ENCODE results near the gene DUOX2. TPM values are rescaled to one million over a fixed set of nuclear protein-coding genes. Genes with fewer than 3 reads are reported as not detected.

DUOX2 gene
- total RNA-seq, 2 donors from 2014 or later = 0.42 TPM; not detected in 1

DNA sequence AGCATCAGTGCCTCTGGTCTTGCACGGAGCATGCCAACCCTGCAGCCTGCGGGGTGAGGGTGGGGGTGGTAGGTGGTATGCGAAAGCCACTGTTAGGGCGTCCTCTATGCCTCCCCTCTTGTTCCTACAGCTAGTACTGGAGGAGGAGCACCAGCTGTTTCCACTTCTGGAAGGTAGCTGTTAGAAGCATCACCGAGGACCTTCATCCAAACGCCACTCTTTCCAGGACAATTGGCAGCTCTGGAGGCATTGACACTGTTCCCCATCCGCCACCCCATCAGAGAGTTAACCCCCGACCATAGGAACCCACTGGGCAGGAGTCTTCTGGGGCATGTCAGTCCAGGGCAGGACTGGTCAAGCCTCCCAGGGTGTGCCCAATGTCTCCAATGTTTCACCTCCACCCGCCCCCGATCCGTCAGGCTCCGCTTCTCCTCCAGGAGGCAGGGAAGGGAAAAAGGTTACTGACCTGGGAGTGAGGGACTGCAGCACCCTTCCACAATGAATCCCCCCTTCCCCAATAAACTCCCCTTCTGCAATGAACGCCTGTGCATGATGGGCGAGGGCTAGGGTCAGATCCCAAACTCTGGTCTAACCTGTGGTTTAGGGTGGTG, 487 bp downstream of the DUOX2 start:
- H3K27me3 ChIP-seq (replicated peaks; ENCODE audit: insufficient read depth) = peaks cover 17% of the 10 kb centered on the region
- H3K36me3 ChIP-seq = no peaks in the 10 kb centered on the region
- no peaks in the 10 kb centered on the region for H3K9me3 ChIP-seq
- DNase-seq (ENCODE audit: low spot score) = no peak
- H3K27ac ChIP-seq = no peak overlapping the region
- no peak overlapping the region for H3K4me3 ChIP-seq
- ATAC-seq (ENCODE audit: insufficient number of reproducible peaks, low FRiP score, low read depth) = no peak
- H3K4me1 ChIP-seq (ENCODE audit: control insufficient read depth in 1 of 2, low read depth in 2 of 2) = peaks cover 19 to 47% of the 10 kb centered on the region in 2 donors
- TF ChIP-seq, protein P1, sequence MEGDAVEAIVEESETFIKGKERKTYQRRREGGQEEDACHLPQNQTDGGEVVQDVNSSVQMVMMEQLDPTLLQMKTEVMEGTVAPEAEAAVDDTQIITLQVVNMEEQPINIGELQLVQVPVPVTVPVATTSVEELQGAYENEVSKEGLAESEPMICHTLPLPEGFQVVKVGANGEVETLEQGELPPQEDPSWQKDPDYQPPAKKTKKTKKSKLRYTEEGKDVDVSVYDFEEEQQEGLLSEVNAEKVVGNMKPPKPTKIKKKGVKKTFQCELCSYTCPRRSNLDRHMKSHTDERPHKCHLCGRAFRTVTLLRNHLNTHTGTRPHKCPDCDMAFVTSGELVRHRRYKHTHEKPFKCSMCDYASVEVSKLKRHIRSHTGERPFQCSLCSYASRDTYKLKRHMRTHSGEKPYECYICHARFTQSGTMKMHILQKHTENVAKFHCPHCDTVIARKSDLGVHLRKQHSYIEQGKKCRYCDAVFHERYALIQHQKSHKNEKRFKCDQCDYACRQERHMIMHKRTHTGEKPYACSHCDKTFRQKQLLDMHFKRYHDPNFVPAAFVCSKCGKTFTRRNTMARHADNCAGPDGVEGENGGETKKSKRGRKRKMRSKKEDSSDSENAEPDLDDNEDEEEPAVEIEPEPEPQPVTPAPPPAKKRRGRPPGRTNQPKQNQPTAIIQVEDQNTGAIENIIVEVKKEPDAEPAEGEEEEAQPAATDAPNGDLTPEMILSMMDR (IDR thresholded peaks at IDR 0.05) = no peak

DNA sequence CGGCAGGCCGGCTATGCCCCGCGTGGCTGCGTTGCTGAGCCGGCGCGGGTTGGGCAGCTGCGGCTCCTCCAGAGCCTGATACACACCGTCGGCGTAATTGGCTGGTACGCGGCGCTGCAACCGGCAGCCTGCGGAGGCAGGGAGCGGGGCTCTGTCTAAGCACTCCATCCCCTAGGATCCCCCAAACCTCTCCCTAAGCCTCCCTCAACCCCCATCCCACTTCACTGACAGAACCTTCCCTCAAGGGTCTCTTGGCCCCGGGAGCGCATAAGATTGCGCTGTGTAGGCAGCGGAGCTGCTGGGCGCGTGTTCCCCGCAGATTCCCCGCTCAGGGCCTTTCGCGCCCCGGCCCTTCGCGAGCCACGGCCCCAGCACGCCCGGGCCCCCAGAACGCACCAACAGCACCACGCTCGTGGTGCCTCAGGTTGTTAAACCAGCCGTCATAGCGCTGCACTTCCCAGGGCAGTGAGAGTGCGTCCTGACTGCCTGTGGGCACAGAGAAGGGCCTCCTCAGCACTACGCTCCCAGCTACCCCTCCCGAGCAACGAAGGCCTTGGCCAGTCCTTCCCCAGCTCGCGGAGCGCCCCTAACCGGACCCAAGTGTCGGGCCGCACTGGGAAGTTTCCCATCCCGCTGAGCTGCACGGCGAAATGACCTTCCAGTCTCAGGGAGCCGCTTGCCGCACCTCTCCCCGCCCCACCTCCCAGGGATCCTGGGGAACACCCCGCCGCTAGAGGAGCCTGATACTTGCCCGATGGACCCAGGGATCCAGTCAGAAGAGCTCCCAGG, 1.2 kb downstream of the DUOX2 start:
- H3K36me3 ChIP-seq = no peaks in the 10 kb centered on the region
- ATAC-seq (ENCODE audit: insufficient number of reproducible peaks, low FRiP score, low read depth) (no peak), DNase-seq (ENCODE audit: low spot score) (no peak)
- peaks cover 19 to 46% of the 10 kb centered on the region in 2 donors for H3K4me1 ChIP-seq (ENCODE audit: control insufficient read depth in 1 of 2, low read depth in 2 of 2)
- TF ChIP-seq, protein P1 (IDR thresholded peaks at IDR 0.05) = no peak
- peaks cover 17% of the 10 kb centered on the region for H3K27me3 ChIP-seq (replicated peaks; ENCODE audit: insufficient read depth)
- no peaks in the 10 kb centered on the region for H3K9me3 ChIP-seq
- H3K27ac ChIP-seq = no peak overlapping the region
- H3K4me3 ChIP-seq = peak overlapping the region; percentile 53

DNA sequence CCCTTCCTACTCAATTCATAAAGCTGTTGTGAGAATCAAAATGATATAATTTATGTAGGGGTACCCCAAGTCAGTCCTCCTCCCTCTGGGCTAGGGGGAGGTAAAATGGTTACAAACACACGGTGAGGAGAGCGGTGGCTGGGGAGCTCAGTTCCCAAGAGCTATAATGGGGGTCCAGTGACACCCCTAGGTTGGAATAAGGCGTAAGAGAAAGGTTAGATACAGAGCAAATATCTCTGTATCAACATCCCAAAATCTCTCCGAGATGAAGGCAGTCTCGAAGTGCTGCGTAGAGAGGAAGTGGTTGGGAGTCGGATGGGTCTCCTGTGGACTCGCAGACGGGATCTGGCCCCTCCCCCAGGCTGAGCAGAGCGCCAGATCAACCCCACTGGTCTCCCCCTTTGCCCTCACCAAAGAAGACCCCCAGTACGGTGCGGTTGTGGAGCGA, 1.8 kb downstream of the DUOX2 start:
- no peaks in the 10 kb centered on the region for H3K36me3 ChIP-seq
- TF ChIP-seq, protein P1 (IDR thresholded peaks at IDR 0.05) = no peak
- H3K4me1 ChIP-seq (ENCODE audit: control insufficient read depth in 1 of 2, low read depth in 2 of 2) = peaks cover 18 to 40% of the 10 kb centered on the region in 2 donors
- DNase-seq (ENCODE audit: low spot score) = no peak
- H3K4me3 ChIP-seq = peak overlapping the region; percentile 53
- H3K9me3 ChIP-seq = no peaks in the 10 kb centered on the region
- ATAC-seq (ENCODE audit: insufficient number of reproducible peaks, low FRiP score, low read depth) = no peak
- H3K27me3 ChIP-seq (replicated peaks; ENCODE audit: insufficient read depth) = peaks cover 17% of the 10 kb centered on the region
- no peak overlapping the region for H3K27ac ChIP-seq

DNA sequence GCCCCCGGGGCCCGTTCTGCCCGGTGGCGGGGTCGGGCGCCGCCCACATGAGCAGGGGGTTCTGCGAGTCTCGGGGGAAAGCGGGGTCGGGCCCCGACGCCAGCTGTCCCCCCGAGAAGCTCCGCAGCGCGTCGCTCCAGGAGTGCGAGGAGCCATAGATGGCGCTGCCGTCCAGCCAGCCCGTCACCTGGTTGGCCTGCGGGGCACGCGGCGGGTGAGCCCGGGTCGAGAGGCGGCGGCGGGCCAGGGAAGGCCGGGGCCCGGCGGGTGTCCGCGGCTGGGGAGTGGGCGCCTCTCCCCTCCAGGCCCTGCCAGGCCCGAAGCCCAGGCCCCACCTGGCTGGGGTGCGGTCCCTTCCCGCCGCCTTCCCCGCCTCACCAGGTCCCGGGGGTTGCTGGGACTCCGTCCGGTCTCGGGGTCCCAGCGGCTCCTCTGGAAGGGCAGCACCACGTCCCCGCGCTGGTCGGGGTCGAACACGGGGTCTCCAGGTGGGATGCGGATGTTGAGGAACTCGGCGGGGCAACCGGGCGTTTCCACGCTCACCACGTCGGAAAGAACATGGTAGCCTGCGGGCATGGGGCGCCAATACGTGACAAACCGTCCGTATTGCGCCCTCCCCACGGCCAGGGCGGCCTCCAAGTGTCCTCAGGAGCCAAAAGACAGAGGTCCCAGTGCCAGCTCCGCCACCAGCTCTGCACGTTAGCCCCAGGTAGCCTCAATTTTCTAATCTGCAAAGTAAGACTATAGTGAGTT, 2.4 kb downstream of the DUOX2 start:
- H3K4me1 ChIP-seq (ENCODE audit: control insufficient read depth in 1 of 2, low read depth in 2 of 2) = peaks cover 12 to 34% of the 10 kb centered on the region in 2 donors
- H3K9me3 ChIP-seq = no peaks in the 10 kb centered on the region
- H3K27me3 ChIP-seq (replicated peaks; ENCODE audit: insufficient read depth) = peaks cover 16% of the 10 kb centered on the region
- H3K36me3 ChIP-seq = no peaks in the 10 kb centered on the region
- no peak for DNase-seq (ENCODE audit: low spot score)
- H3K4me3 ChIP-seq = no peak overlapping the region
- ATAC-seq (ENCODE audit: insufficient number of reproducible peaks, low FRiP score, low read depth) = no peak
- TF ChIP-seq, protein P1 (IDR thresholded peaks at IDR 0.05) = no peak
- no peak overlapping the region for H3K27ac ChIP-seq
